Liver (tissue), 9 donors: Measurements from ENCODE around the gene ZNF70. TPM values are rescaled to one million over a fixed set of nuclear protein-coding genes. Genes with fewer than 3 reads are reported as not detected.

Source experiments
- DNase-seq: peaks from one replicate; pipeline ENCODE4 v3.0.0-alpha.2; 2017; ENCODE audit warnings: low spot score
- H3K27ac ChIP-seq, 2 donors: one replicate each; pipeline ENCODE4 v1.7.0; 2013; ENCODE audit warnings: inconsistent platforms in 2 of 2, low read length in 2 of 2, control low read depth in 1 of 2, low read depth in 1 of 2, mild to moderate bottlenecking in 1 of 2
- H3K27me3 ChIP-seq, 4 donors: one replicate each; pipeline versions ENCODE4 v1.6.1 to v1.7.0; 2013; ENCODE audit warnings: low read length in 3 of 4, inconsistent platforms in 1 of 4, mild to moderate bottlenecking in 1 of 4, moderate library complexity in 1 of 4; ENCODE audit not compliant: control insufficient read depth in 4 of 4, insufficient read depth in 4 of 4
- H3K36me3 ChIP-seq, 4 donors: one replicate each; pipeline versions ENCODE4 v1.6.1 to v1.7.0; 2013; ENCODE audit warnings: low read length in 3 of 4, mild to moderate bottlenecking in 3 of 4, low read depth in 1 of 4, moderate library complexity in 1 of 4; ENCODE audit not compliant: control insufficient read depth in 4 of 4, insufficient read depth in 3 of 4
- H3K4me1 ChIP-seq, 4 donors: one replicate each; pipeline versions ENCODE4 v1.6.1 to v1.7.0; 2013; ENCODE audit warnings: low read length in 3 of 4, mild to moderate bottlenecking in 3 of 4, moderate library complexity in 1 of 4; ENCODE audit not compliant: control insufficient read depth in 4 of 4, insufficient read depth in 4 of 4
- H3K4me3 ChIP-seq, 3 donors: one replicate each; pipeline versions ENCODE4 v1.6.1 to v1.7.0; 2013; ENCODE audit warnings: low read length in 3 of 3, control low read depth in 1 of 3, low read depth in 1 of 3, mild to moderate bottlenecking in 1 of 3
- H3K9ac ChIP-seq, 2 donors: one replicate each; pipeline ENCODE4 v1.7.0; 2013; ENCODE audit warnings: low read length in 2 of 2, mild to moderate bottlenecking in 2 of 2, moderate library complexity in 2 of 2, control low read depth in 1 of 2, low read depth in 1 of 2
- H3K9me3 ChIP-seq, 4 donors: one replicate each; pipeline versions ENCODE4 v1.6.1 to v1.7.0; 2013; ENCODE audit warnings: low read length in 3 of 4; ENCODE audit not compliant: control insufficient read depth in 4 of 4
- EGR1 ChIP-seq, 2 donors: IDR thresholded peaks; 2 replicates each; pipeline ENCODE4 v1.6.1; 2016 to 2018; ENCODE audit warnings: antibody characterized with exemption in 2 of 2, low read depth in 2 of 2
- FOXA1 ChIP-seq: IDR thresholded peaks from 2 replicates; pipeline ENCODE4 v1.6.1; 2016; ENCODE audit warnings: antibody characterized with exemption
- FOXA2 ChIP-seq: IDR thresholded peaks from 2 replicates; pipeline ENCODE4 v1.6.1; 2016; ENCODE audit warnings: antibody characterized with exemption
- GABPA ChIP-seq, 2 donors: IDR thresholded peaks in 1 of 2; conservative IDR thresholded peaks in 1 of 2; 2 replicates each; pipeline ENCODE4 v1.6.1; 2016; ENCODE audit warnings: antibody characterized with exemption in 2 of 2, mild to moderate bottlenecking in 1 of 2, moderate library complexity in 1 of 2
- HNF4A ChIP-seq, 2 donors: conservative IDR thresholded peaks; 2 replicates each; pipeline ENCODE4 v1.6.1; 2016; ENCODE audit warnings: antibody characterized with exemption in 2 of 2, mild to moderate bottlenecking in 2 of 2
- HNF4G ChIP-seq: IDR thresholded peaks from 2 replicates; pipeline ENCODE4 v1.6.1; 2016; ENCODE audit warnings: antibody characterized with exemption
- JUND ChIP-seq, 2 donors: IDR thresholded peaks; 2 replicates each; pipeline ENCODE4 v1.6.1; 2016; ENCODE audit warnings: antibody characterized with exemption in 2 of 2
- MAX ChIP-seq: IDR thresholded peaks from 2 replicates; pipeline ENCODE4 v1.6.1; 2016; ENCODE audit warnings: antibody characterized with exemption
- NR2F2 ChIP-seq: IDR thresholded peaks from 2 replicates; pipeline ENCODE4 v1.6.1; 2016; ENCODE audit warnings: antibody characterized with exemption
- RAD21 ChIP-seq, 2 donors: IDR thresholded peaks; 2 replicates each; pipeline ENCODE4 v1.6.1; 2016; ENCODE audit warnings: antibody characterized with exemption in 2 of 2, mild to moderate bottlenecking in 2 of 2
- RXRA ChIP-seq, 2 donors: IDR thresholded peaks; 2 replicates each; pipeline ENCODE4 v1.6.1; 2017 to 2018; ENCODE audit warnings: antibody characterized with exemption in 2 of 2, mild to moderate bottlenecking in 1 of 2
- SP1 ChIP-seq: IDR thresholded peaks from 2 replicates; pipeline ENCODE4 v1.6.1; 2018; ENCODE audit warnings: antibody characterized with exemption, mild to moderate bottlenecking
- TAF1 ChIP-seq: conservative IDR thresholded peaks from 2 replicates; pipeline ENCODE4 v1.6.1; 2016; ENCODE audit warnings: antibody characterized with exemption, mild to moderate bottlenecking
- YY1 ChIP-seq: IDR thresholded peaks from 2 replicates; pipeline ENCODE4 v1.6.1; 2016; ENCODE audit warnings: antibody characterized with exemption, mild to moderate bottlenecking
- WGBS: extraction: QIAGEN DNeasy Blood & Tissue Kit; methylation state at CpG from one replicate; pipeline ENCODE4 v1.1.7; 2013; 5-methylcytosine and 5-hydroxymethylcytosine counted together
- polyA plus RNA-seq, 2 donors: library from polyadenylated mRNA; stranded (reverse) in 1 of 2; unstranded in 1 of 2; fragments of 200-250 nt in 1 of 2; fragments of >200 nt in 1 of 2; fragmentation: Nextera tagmentation in 1 of 2; extraction: Ambion mirVana in 1 of 2; gene quantifications; one replicate each; pipeline versions ENCODE4 v1.2.1 to v1.2.3, GENCODE V29; 2013 to 2015
- total RNA-seq, 2 donors: library from RNA; depleted of rRNA; stranded (reverse); fragments of >200 nt; gene quantifications; one replicate each; pipeline ENCODE4 v1.2.3, GENCODE V29; 2014
- TF ChIP-seq, protein P1 (sequence below): fragments of 150-350 bp; IDR thresholded peaks from 2 replicates; pipeline ENCODE4 v1.5.1; 2017; ENCODE audit warnings: improper control_type of control experiment, low read depth, low read length; ENCODE audit not compliant: missing input control
- TF ChIP-seq, protein P2 (sequence below): IDR thresholded peaks from 2 replicates; pipeline ENCODE4 v1.6.1; 2016; ENCODE audit warnings: antibody characterized with exemption, mild to moderate bottlenecking
- TF ChIP-seq, protein P3 (sequence below): IDR thresholded peaks from 2 replicates; pipeline ENCODE4 v1.6.1; 2016; ENCODE audit warnings: antibody characterized with exemption
- TF ChIP-seq, protein P4 (sequence below): IDR thresholded peaks from 2 replicates; pipeline ENCODE4 v1.6.1; 2016; ENCODE audit warnings: antibody characterized with exemption
- donor health status: healthy.
- donor health status: healthy.
- donor health status: healthy.
- donor health status: healthy.
- donor health status: healthy.

Gene ZNF70
- total RNA-seq (1 to 10 TPM; 1.2 to 1.9 TPM), polyA plus RNA-seq (under 1 TPM; 0.14 to 0.20 TPM)

- Histone ChIP-seq H3K4me1 (peaks cover 0 to 10% (median 2%) of the 10 kb centered on the region in 4 donors), H3K9me3 (no peaks in the 10 kb centered on the region), H3K9ac (peak within 1 kb of the TSS; percentile 42 to 77), H3K27me3 (no peaks in the 10 kb centered on the region), H3K4me3 (peak within 1 kb of the TSS; percentile 72 to 84 (median 82)), H3K36me3 (no peaks in the 10 kb centered on the region), H3K27ac (peak within 1 kb of the TSS; percentile 72 to 80)
- WGBS: under 1% methylated on average over 78 of the region's 78 CpGs
- TF ChIP-seq HNF4A (conservative IDR thresholded peaks at IDR 0.05) (no peak), FOXA2 (no peak), YY1 (peak; percentile 12), GABPA (IDR thresholded peaks at IDR 0.05 in 1 of 2, conservative IDR thresholded peaks at IDR 0.05 in 1 of 2) (peak in 1 of 2 donors; percentile 60)
- DNase-seq: peak; percentile 85
These were observed at the start of gene ZNF70 for GRCh38 chr22:23750714-23751440. Gene ZNF70, minus strand, starts transcription at chr22:23751112. Its CDS starts 5,972 bp downstream, at chr22:23745140.

- H3K27ac ChIP-seq: no peak overlapping the region
- H3K4me3 ChIP-seq: no peak overlapping the region
- TF ChIP-seq, protein P1, sequence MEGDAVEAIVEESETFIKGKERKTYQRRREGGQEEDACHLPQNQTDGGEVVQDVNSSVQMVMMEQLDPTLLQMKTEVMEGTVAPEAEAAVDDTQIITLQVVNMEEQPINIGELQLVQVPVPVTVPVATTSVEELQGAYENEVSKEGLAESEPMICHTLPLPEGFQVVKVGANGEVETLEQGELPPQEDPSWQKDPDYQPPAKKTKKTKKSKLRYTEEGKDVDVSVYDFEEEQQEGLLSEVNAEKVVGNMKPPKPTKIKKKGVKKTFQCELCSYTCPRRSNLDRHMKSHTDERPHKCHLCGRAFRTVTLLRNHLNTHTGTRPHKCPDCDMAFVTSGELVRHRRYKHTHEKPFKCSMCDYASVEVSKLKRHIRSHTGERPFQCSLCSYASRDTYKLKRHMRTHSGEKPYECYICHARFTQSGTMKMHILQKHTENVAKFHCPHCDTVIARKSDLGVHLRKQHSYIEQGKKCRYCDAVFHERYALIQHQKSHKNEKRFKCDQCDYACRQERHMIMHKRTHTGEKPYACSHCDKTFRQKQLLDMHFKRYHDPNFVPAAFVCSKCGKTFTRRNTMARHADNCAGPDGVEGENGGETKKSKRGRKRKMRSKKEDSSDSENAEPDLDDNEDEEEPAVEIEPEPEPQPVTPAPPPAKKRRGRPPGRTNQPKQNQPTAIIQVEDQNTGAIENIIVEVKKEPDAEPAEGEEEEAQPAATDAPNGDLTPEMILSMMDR: no peak
- TF ChIP-seq HNF4G (no peak), GABPA (IDR thresholded peaks at IDR 0.05 in 1 of 2, conservative IDR thresholded peaks at IDR 0.05 in 1 of 2) (no peak), RXRA (IDR thresholded peaks at IDR 0.05) (no peak), HNF4A (conservative IDR thresholded peaks at IDR 0.05) (no peak), NR2F2 (no peak), YY1 (no peak), TAF1 (no peak), JUND (IDR thresholded peaks at IDR 0.05) (no peak), RAD21 (IDR thresholded peaks at IDR 0.05) (no peak), SP1 (no peak), FOXA2 (no peak), EGR1 (IDR thresholded peaks at IDR 0.05; ENCODE audit: low read depth in 2 of 2) (no peak), MAX (no peak), FOXA1 (no peak)
- TF ChIP-seq, protein P2, sequence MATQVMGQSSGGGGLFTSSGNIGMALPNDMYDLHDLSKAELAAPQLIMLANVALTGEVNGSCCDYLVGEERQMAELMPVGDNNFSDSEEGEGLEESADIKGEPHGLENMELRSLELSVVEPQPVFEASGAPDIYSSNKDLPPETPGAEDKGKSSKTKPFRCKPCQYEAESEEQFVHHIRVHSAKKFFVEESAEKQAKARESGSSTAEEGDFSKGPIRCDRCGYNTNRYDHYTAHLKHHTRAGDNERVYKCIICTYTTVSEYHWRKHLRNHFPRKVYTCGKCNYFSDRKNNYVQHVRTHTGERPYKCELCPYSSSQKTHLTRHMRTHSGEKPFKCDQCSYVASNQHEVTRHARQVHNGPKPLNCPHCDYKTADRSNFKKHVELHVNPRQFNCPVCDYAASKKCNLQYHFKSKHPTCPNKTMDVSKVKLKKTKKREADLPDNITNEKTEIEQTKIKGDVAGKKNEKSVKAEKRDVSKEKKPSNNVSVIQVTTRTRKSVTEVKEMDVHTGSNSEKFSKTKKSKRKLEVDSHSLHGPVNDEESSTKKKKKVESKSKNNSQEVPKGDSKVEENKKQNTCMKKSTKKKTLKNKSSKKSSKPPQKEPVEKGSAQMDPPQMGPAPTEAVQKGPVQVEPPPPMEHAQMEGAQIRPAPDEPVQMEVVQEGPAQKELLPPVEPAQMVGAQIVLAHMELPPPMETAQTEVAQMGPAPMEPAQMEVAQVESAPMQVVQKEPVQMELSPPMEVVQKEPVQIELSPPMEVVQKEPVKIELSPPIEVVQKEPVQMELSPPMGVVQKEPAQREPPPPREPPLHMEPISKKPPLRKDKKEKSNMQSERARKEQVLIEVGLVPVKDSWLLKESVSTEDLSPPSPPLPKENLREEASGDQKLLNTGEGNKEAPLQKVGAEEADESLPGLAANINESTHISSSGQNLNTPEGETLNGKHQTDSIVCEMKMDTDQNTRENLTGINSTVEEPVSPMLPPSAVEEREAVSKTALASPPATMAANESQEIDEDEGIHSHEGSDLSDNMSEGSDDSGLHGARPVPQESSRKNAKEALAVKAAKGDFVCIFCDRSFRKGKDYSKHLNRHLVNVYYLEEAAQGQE: no peak
- TF ChIP-seq, protein P3, sequence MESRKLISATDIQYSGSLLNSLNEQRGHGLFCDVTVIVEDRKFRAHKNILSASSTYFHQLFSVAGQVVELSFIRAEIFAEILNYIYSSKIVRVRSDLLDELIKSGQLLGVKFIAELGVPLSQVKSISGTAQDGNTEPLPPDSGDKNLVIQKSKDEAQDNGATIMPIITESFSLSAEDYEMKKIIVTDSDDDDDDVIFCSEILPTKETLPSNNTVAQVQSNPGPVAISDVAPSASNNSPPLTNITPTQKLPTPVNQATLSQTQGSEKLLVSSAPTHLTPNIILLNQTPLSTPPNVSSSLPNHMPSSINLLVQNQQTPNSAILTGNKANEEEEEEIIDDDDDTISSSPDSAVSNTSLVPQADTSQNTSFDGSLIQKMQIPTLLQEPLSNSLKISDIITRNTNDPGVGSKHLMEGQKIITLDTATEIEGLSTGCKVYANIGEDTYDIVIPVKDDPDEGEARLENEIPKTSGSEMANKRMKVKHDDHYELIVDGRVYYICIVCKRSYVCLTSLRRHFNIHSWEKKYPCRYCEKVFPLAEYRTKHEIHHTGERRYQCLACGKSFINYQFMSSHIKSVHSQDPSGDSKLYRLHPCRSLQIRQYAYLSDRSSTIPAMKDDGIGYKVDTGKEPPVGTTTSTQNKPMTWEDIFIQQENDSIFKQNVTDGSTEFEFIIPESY: no peak
- TF ChIP-seq, protein P4, sequence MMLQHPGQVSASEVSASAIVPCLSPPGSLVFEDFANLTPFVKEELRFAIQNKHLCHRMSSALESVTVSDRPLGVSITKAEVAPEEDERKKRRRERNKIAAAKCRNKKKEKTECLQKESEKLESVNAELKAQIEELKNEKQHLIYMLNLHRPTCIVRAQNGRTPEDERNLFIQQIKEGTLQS: no peak
- 84% methylated on average over 5 of the region's 5 CpGs for WGBS
- no peaks in the 10 kb centered on the region for H3K4me1 ChIP-seq
- no peak overlapping the region for H3K9ac ChIP-seq
- DNase-seq: no peak
- no peaks in the 10 kb centered on the region for H3K9me3 ChIP-seq
- H3K27me3 ChIP-seq: no peaks in the 10 kb centered on the region
- H3K36me3 ChIP-seq: peaks cover 15 to 55% (median 32%) of the 10 kb centered on the region in 4 donors
These were observed 45.5 kb upstream of the ZNF70 start for GRCh38 chr22:23796461-23796860.
